ENCODE results near the gene DYNC1LI2. TPM values are rescaled to one million over a fixed set of nuclear protein-coding genes. Genes with fewer than 3 reads are reported as not detected.

The DYNC1LI2 gene
- total RNA-seq, 1 experiment from 2014 or later = 92.8 TPM

- Histone ChIP-seq H3K27ac (ENCODE audit: low read depth, low read length) (no peak overlapping the region), H3K79me2 (ENCODE audit: insufficient read depth, low read length) (no peaks in the 10 kb centered on the region), H3K36me3 (ENCODE audit: control insufficient read depth in 1 of 2, insufficient read depth in 2 of 2, low read length in 2 of 2) (no peaks in the 10 kb centered on the region), H3K4me1 (ENCODE audit: control insufficient read depth in 1 of 2, insufficient read depth in 2 of 2, low read length in 2 of 2) (no peaks in the 10 kb centered on the region), H3K4me3 (replicated peaks in 1 of 2; ENCODE audit: low read depth in 1 of 2, low read length in 2 of 2) (no peak overlapping the region), H3K9ac (ENCODE audit: low read length) (no peak overlapping the region), H2AFZ (ENCODE audit: low read depth, low read length, poor library complexity, severe bottlenecking) (no peak overlapping the region), H4K20me1 (ENCODE audit: insufficient read depth) (no peaks in the 10 kb centered on the region), H3K4me2 (ENCODE audit: low read length) (no peak overlapping the region), H3K27me3 (ENCODE audit: insufficient read depth, low read length) (no peaks in the 10 kb centered on the region), H3K9me2 (ENCODE audit: insufficient read depth) (no peaks in the 10 kb centered on the region), H3K9me3 (ENCODE audit: control insufficient read depth in 1 of 2, insufficient read depth in 1 of 2, low read depth in 1 of 2, low read length in 2 of 2) (no peaks in the 10 kb centered on the region)
- ChIA-PET RAD21 (ENCODE audit: low non-redundant PET in 1 of 2, low total read pairs in 2 of 2, uncharacterized antibody in 2 of 2, unreplicated experiment in 2 of 2) (no interaction called here), POLR2A (no interaction called here), CTCF (interaction anchor here (1.5 kb wide), 1 partner anchor 43 kb away, joined by 4 read pairs; the partner anchor contains the start of gene NAE1)
- intact Hi-C loops (cut with micrococcal nuclease) = no loop called here
- TF ChIP-seq EZH2 (IDR thresholded peaks at IDR 0.05) (no peak), YY1 (IDR thresholded peaks at IDR 0.05; ENCODE audit: extremely low read depth, insufficient replicate concordance, low read depth, low read length) (no peak), ELF1 (IDR thresholded peaks at IDR 0.05; ENCODE audit: borderline replicate concordance, low read depth) (no peak), SP1 (IDR thresholded peaks at IDR 0.05; ENCODE audit: low read depth) (no peak), POLR2A (IDR thresholded peaks at IDR 0.05; ENCODE audit: borderline replicate concordance, extremely low read depth, insufficient read depth, insufficient read length) (no peak), TCF7L2 (IDR thresholded peaks at IDR 0.05; ENCODE audit: borderline replicate concordance, extremely low read depth, insufficient read depth, insufficient read length) (no peak), EZH2phosphoT487 (IDR thresholded peaks at IDR 0.05; ENCODE audit: borderline replicate concordance) (no peak), ZFX (IDR thresholded peaks at IDR 0.05) (no peak), ATF3 (IDR thresholded peaks at IDR 0.05) (no peak), MAX (IDR thresholded peaks at IDR 0.05) (no peak), RAD21 (IDR thresholded peaks at IDR 0.05; ENCODE audit: low read depth) (no peak), JUND (IDR thresholded peaks at IDR 0.05) (no peak), EGR1 (IDR thresholded peaks at IDR 0.05; ENCODE audit: low read depth) (no peak), ZBTB33 (IDR thresholded peaks at IDR 0.05; ENCODE audit: extremely low read depth, insufficient replicate concordance, low read length) (no peak), CEBPB (IDR thresholded peaks at IDR 0.05; ENCODE audit: low read depth) (no peak), SIN3A (IDR thresholded peaks at IDR 0.05; ENCODE audit: low read depth) (no peak), CTCF (IDR thresholded peaks at IDR 0.05 in 2 of 3, conservative IDR thresholded peaks at IDR 0.05 in 1 of 3; ENCODE audit: borderline replicate concordance in 1 of 3, insufficient read depth in 1 of 3, low read depth in 2 of 3, low read length in 2 of 3) (no peak), POLR2AphosphoS5 (IDR thresholded peaks at IDR 0.05; ENCODE audit: low read depth, low read length) (no peak), FOSL1 (IDR thresholded peaks at IDR 0.05; ENCODE audit: low read depth) (no peak)
- DNase-seq (ENCODE audit: low read depth, low spot score) (no peak), ATAC-seq (no peak)
- BruUV-seq (replicated peaks) = no TSS peak
Measured at GRCh38 chr16:66787427-66787826, 36.0 kb upstream of the DYNC1LI2 start.

Data from HCT116 (cell line).